ENCODE data around the gene SUPT20H. TPM values are rescaled to one million over a fixed set of nuclear protein-coding genes. Genes with fewer than 3 reads are reported as not detected.
"Not testable (repeated sequence)": the region's sequence is repeated elsewhere in the genome, so short reads cannot be mapped to it uniquely, and the experiment has no call there.

Gene SUPT20H
- total and polyA plus RNA-seq, 2 donors (not counting 3 experiments of a cell fraction or from before 2014, with no cell fraction given), result 47.2 to 70.7 TPM

DNA sequence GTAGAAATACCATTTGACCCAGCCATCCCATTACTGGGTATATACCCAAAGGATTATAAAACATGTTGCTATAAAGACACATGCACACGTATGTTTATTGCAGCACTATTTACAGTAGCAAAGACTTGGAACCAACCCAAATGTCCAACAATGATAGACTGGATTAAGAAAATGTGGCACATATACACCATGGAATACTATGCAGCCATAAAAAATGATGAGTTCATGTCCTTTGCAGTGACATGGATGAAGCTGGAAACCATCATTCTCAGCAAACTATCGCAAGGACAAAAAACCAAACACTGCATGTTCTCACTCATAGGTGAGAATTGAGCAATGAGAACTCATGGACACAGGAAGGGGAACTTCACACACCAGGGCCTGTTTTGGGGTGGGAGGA lies 3.3 kb downstream of the SUPT20H start:
- intact Hi-C loops (cut with micrococcal nuclease), result loop anchor here (5.0 kb wide), 2 partner anchors 199 to 709 kb away; partner anchors contain the start of gene SPART
- H3K9me1 ChIP-seq (replicated peaks; ENCODE audit: control insufficient read depth, extremely low read depth, insufficient read depth, low read length); BruUV-seq (replicated peaks); H2AFZ ChIP-seq (ENCODE audit: low read depth, low read length); H3K27me3 ChIP-seq (ENCODE audit: control insufficient read depth in 2 of 2, insufficient read depth in 2 of 2, low read length in 2 of 2); DNase-seq (ENCODE audit: low read depth, low spot score); CTCF ChIA-PET; H3K4me2 ChIP-seq (ENCODE audit: insufficient read depth, low read length); POLR2A ChIA-PET; H3K36me3 ChIP-seq (ENCODE audit: control insufficient read depth in 2 of 2, extremely low read depth in 1 of 2, insufficient read depth in 2 of 2, low read length in 2 of 2); H4K20me1 ChIP-seq (replicated peaks; ENCODE audit: control insufficient read depth, extremely low read depth, insufficient read depth, low read length); H3K4me3 ChIP-seq (replicated peaks in 1 of 3; ENCODE audit: insufficient read depth in 1 of 3, low read depth in 1 of 3, low read length in 3 of 3); H3K4me1 ChIP-seq (ENCODE audit: control insufficient read depth, extremely low read depth, insufficient read depth, low read length); H3K9me3 ChIP-seq (replicated peaks; ENCODE audit: control insufficient read depth, insufficient read depth, low read length); H3K27ac ChIP-seq (ENCODE audit: insufficient read depth, low read depth, low read length); FAIRE-seq; H3K9ac ChIP-seq (replicated peaks; ENCODE audit: extremely low read depth, insufficient read depth, low read length); dilution Hi-C loops (cut with MboI; ENCODE audit: extremely low pct_ligation_motif_present, low sequenced_read_pairs): not testable (repeated sequence)
- H3K79me2 ChIP-seq (ENCODE audit: control insufficient read depth, insufficient read depth, low read length), result peaks cover 65% of the 10 kb centered on the region

DNA sequence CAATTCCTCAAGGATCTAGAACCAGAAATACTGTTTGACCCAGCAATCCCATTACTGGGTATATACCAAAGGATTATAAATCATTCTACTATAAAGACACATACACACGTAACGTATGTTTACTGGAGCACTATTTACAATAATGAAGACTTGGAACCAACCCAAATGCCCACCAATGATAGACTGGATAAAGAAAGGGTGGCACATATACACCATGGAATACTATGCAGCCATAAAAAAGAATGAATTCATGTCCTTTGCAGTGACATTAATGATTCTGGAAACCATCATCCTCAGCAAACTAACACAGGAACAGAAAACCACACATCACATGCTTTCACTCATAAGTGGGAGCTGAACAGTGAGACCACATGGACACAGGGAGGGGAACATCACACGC lies 6.4 kb downstream of the SUPT20H start:
- BruUV-seq (replicated peaks); H2AFZ ChIP-seq (ENCODE audit: low read depth, low read length); H4K20me1 ChIP-seq (replicated peaks; ENCODE audit: control insufficient read depth, extremely low read depth, insufficient read depth, low read length); H3K4me3 ChIP-seq (replicated peaks in 1 of 3; ENCODE audit: insufficient read depth in 1 of 3, low read depth in 1 of 3, low read length in 3 of 3); H3K9me1 ChIP-seq (replicated peaks; ENCODE audit: control insufficient read depth, extremely low read depth, insufficient read depth, low read length); FAIRE-seq; H3K27me3 ChIP-seq (ENCODE audit: control insufficient read depth in 2 of 2, insufficient read depth in 2 of 2, low read length in 2 of 2); intact Hi-C loops (cut with micrococcal nuclease); H3K27ac ChIP-seq (ENCODE audit: insufficient read depth, low read depth, low read length); CTCF ChIA-PET; H3K4me2 ChIP-seq (ENCODE audit: insufficient read depth, low read length); H3K9me3 ChIP-seq (replicated peaks; ENCODE audit: control insufficient read depth, insufficient read depth, low read length); DNase-seq (ENCODE audit: low read depth, low spot score); POLR2A ChIA-PET; H3K4me1 ChIP-seq (ENCODE audit: control insufficient read depth, extremely low read depth, insufficient read depth, low read length); H3K9ac ChIP-seq (replicated peaks; ENCODE audit: extremely low read depth, insufficient read depth, low read length); dilution Hi-C loops (cut with MboI; ENCODE audit: extremely low pct_ligation_motif_present, low sequenced_read_pairs): not testable (repeated sequence)
- Histone ChIP-seq H3K79me2 (ENCODE audit: control insufficient read depth, insufficient read depth, low read length) (peaks cover 76% of the 10 kb centered on the region), H3K36me3 (ENCODE audit: control insufficient read depth in 2 of 2, extremely low read depth in 1 of 2, insufficient read depth in 2 of 2, low read length in 2 of 2) (peaks cover 0 to 10% of the 10 kb centered on the region in 2 experiments)

DNA sequence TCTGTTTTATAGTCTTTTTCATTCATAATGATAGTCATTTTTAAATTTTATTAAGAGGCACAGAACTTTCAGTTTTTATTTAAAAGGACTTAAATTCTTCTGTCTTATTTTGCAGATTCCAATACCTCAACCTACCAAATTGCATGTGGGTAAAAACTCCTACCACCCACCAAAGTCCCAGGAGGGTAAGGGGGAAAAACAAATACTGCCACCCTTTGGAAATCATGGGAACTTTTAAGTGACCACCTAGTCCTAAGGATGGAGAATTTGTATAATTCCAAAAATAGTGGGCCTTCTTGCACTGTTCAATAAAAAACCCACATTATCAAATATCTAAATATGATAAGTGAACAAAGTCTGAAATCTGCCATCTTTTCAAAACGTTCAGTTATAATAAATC lies 9.7 kb downstream of the SUPT20H start:
- Histone ChIP-seq H3K27ac (ENCODE audit: insufficient read depth, low read depth, low read length) (no peak overlapping the region), H4K20me1 (replicated peaks; ENCODE audit: control insufficient read depth, extremely low read depth, insufficient read depth, low read length) (peaks cover 5% of the 10 kb centered on the region), H3K36me3 (ENCODE audit: control insufficient read depth in 2 of 2, extremely low read depth in 1 of 2, insufficient read depth in 2 of 2, low read length in 2 of 2) (peaks cover 0 to 25% of the 10 kb centered on the region in 2 experiments), H3K4me3 (replicated peaks in 1 of 3; ENCODE audit: insufficient read depth in 1 of 3, low read depth in 1 of 3, low read length in 3 of 3) (no peak overlapping the region), H3K9ac (replicated peaks; ENCODE audit: extremely low read depth, insufficient read depth, low read length) (no peak overlapping the region), H3K9me1 (replicated peaks; ENCODE audit: control insufficient read depth, extremely low read depth, insufficient read depth, low read length) (no peaks in the 10 kb centered on the region), H3K4me1 (ENCODE audit: control insufficient read depth, extremely low read depth, insufficient read depth, low read length) (no peaks in the 10 kb centered on the region), H3K27me3 (ENCODE audit: control insufficient read depth in 2 of 2, insufficient read depth in 2 of 2, low read length in 2 of 2) (no peaks in the 10 kb centered on the region), H3K9me3 (replicated peaks; ENCODE audit: control insufficient read depth, insufficient read depth, low read length) (no peaks in the 10 kb centered on the region), H2AFZ (ENCODE audit: low read depth, low read length) (no peak overlapping the region), H3K79me2 (ENCODE audit: control insufficient read depth, insufficient read depth, low read length) (peaks cover 60% of the 10 kb centered on the region), H3K4me2 (ENCODE audit: insufficient read depth, low read length) (no peak overlapping the region)
- POLR2A ChIA-PET, result no interaction called here
- no peak for TF ChIP-seq FOS (IDR thresholded peaks at IDR 0.05; ENCODE audit: borderline replicate concordance, insufficient read depth, low read length)
- no peak for TF ChIP-seq GATA2 (IDR thresholded peaks at IDR 0.05; ENCODE audit: insufficient read depth, insufficient read length, low read depth, low read length)
- no peak for TF ChIP-seq MAX (IDR thresholded peaks at IDR 0.05; ENCODE audit: insufficient read depth, insufficient read length)
- no peak for TF ChIP-seq CTCF (IDR thresholded peaks at IDR 0.05; ENCODE audit: extremely low read depth in 1 of 2, insufficient read depth in 1 of 2, low read depth in 1 of 2, low read length in 2 of 2)
- no peak for TF ChIP-seq JUN (IDR thresholded peaks at IDR 0.05; ENCODE audit: borderline replicate concordance, insufficient read depth, insufficient read length, low read depth)
- TF ChIP-seq MYC (IDR thresholded peaks at IDR 0.05; ENCODE audit: low read depth, low read length), result no peak
- TF ChIP-seq POLR2AphosphoS5 (IDR thresholded peaks at IDR 0.05; ENCODE audit: insufficient read depth, low read depth, low read length), result no peak
- TF ChIP-seq POLR2A (IDR thresholded peaks at IDR 0.05; ENCODE audit: low read depth, low read length), result no peak
- no peak for TF ChIP-seq EZH2 (IDR thresholded peaks at IDR 0.05; ENCODE audit: borderline replicate concordance, low read depth, low read length, severe bottlenecking)
- no peak for DNase-seq (ENCODE audit: low read depth, low spot score)
- FAIRE-seq, result no peak
- intact Hi-C loops (cut with micrococcal nuclease), result no loop called here
- no TSS peak for BruUV-seq (replicated peaks)
- CTCF ChIA-PET, result no interaction called here
- dilution Hi-C loops (cut with MboI; ENCODE audit: extremely low pct_ligation_motif_present, low sequenced_read_pairs), result no loop called here
